Measurements from ENCODE around the gene BRPF3.
"Not testable (repeated sequence)": the region's sequence is repeated elsewhere in the genome, so short reads cannot be mapped to it uniquely, and the experiment has no call there.

BRPF3 gene

DNA sequence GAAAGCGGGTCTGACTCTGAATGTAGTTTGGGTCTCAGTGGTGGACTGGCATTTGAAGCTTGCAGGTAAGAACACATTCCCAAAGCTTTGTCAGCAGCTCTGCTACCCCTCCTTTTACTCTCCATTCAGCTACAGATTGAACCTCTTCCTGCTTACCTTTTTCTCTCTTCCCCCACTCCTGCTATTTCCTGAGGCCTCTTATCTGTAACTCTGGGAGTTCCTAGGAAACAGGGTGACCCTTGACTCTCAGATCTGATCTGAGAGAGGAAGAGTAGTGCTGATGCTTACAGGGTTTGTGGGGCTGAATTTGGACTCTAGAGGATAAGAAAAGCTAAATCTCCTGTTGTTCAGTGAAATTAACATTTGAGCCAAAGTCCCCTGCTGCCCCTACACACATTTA is 21.4 kb downstream of the BRPF3 start:
- H3K36me3 ChIP-seq (ENCODE audit: control insufficient read depth in 2 of 2, insufficient read depth in 1 of 2, low read length in 2 of 2): peaks cover 40 to 95% of the 10 kb centered on the region in 2 experiments
- ChIA-PET POLR2A (no interaction called here), CTCF (interaction anchor here (0.6 to 1.0 kb wide), 3 partner anchors 84 to 608 kb away, joined by 3 to 4 read pairs (median 3); no protein-coding TSS in a partner anchor)
- no peaks in the 10 kb centered on the region for H3K9me3 ChIP-seq (ENCODE audit: control insufficient read depth, insufficient read depth, low read depth, low read length)
- TF ChIP-seq SP2 (tag by site-specific recombination; IDR thresholded peaks at IDR 0.05) (no peak), ZNF211 (tag by site-specific recombination; IDR thresholded peaks at IDR 0.05; ENCODE audit: low read depth) (no peak), SP3 (tag by site-specific recombination; IDR thresholded peaks at IDR 0.05) (no peak), ELK4 (IDR thresholded peaks at IDR 0.05; ENCODE audit: borderline replicate concordance, low read depth, low read length) (no peak), HOXA7 (CRISPR knock-in tag; IDR thresholded peaks at IDR 0.05; ENCODE audit: borderline replicate concordance) (no peak), MZF1 (tag by site-specific recombination; IDR thresholded peaks at IDR 0.05; ENCODE audit: borderline replicate concordance) (no peak), ZNF626 (tag by site-specific recombination; IDR thresholded peaks at IDR 0.05) (no peak), ZNF239 (tag by site-specific recombination; IDR thresholded peaks at IDR 0.05) (no peak), RBAK (tag by site-specific recombination; IDR thresholded peaks at IDR 0.05) (no peak), YY2 (tag by site-specific recombination; IDR thresholded peaks at IDR 0.05) (no peak), ZBTB20 (tag by site-specific recombination; IDR thresholded peaks at IDR 0.05) (no peak), ZNF639 (tag by site-specific recombination; IDR thresholded peaks at IDR 0.05) (no peak), ZNF747 (tag by site-specific recombination; IDR thresholded peaks at IDR 0.05) (no peak), ZNF501 (tag by site-specific recombination; IDR thresholded peaks at IDR 0.05) (no peak), ZBTB8A (tag by site-specific recombination; IDR thresholded peaks at IDR 0.05) (no peak), INSM2 (tag by site-specific recombination; IDR thresholded peaks at IDR 0.05) (no peak), GLI4 (tag by site-specific recombination; IDR thresholded peaks at IDR 0.05) (no peak)
- TF ChIP-seq, protein P1, sequence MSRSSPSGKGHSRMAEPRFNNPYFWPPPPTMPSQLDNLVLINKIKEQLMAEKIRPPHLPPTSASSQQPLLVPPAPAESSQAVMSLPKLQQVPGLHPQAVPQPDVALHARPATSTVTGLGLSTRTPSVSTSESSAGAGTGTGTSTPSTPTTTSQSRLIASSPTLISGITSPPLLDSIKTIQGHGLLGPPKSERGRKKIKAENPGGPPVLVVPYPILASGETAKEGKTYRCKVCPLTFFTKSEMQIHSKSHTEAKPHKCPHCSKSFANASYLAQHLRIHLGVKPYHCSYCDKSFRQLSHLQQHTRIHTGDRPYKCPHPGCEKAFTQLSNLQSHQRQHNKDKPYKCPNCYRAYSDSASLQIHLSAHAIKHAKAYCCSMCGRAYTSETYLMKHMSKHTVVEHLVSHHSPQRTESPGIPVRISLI (tag by site-specific recombination; IDR thresholded peaks at IDR 0.05): no peak
- H3K27ac ChIP-seq (ENCODE audit: extremely low read depth, low read depth, low read length): no peak overlapping the region
- no peaks in the 10 kb centered on the region for H3K4me1 ChIP-seq (ENCODE audit: control insufficient read depth, insufficient read depth, low read length)
- no peak overlapping the region for H3K4me3 ChIP-seq (ENCODE audit: low read depth, low read length)

- ChIA-PET POLR2A (interaction anchor here (0.7 kb wide), 1 partner anchor 10 kb away, joined by 5 read pairs; no protein-coding TSS in a partner anchor), CTCF (interaction anchor here (0.6 to 1.0 kb wide), 3 partner anchors 84 to 422 kb away, joined by 3 to 5 read pairs (median 3); no protein-coding TSS in a partner anchor)
- not testable (repeated sequence) for H3K27ac ChIP-seq (ENCODE audit: extremely low read depth, low read depth, low read length); H3K4me1 ChIP-seq (ENCODE audit: control insufficient read depth, insufficient read depth, low read length); H3K9me3 ChIP-seq (ENCODE audit: control insufficient read depth, insufficient read depth, low read depth, low read length); H3K4me3 ChIP-seq (ENCODE audit: low read depth, low read length)
- H3K36me3 ChIP-seq (ENCODE audit: control insufficient read depth in 2 of 2, insufficient read depth in 1 of 2, low read length in 2 of 2): peaks cover 41 to 95% of the 10 kb centered on the region in 2 experiments
These were observed 22.0 kb downstream of the BRPF3 start for GRCh38 chr6:36218516-36218915.

GRCh38 chr6:36219081-36219480 is 22.5 kb downstream of the BRPF3 start:
- Histone ChIP-seq H3K27ac (ENCODE audit: extremely low read depth, low read depth, low read length) (no peak overlapping the region), H3K36me3 (ENCODE audit: control insufficient read depth in 2 of 2, insufficient read depth in 1 of 2, low read length in 2 of 2) (peaks cover 44 to 93% of the 10 kb centered on the region in 2 experiments), H3K4me1 (ENCODE audit: control insufficient read depth, insufficient read depth, low read length) (no peaks in the 10 kb centered on the region), H3K9me3 (ENCODE audit: control insufficient read depth, insufficient read depth, low read depth, low read length) (no peaks in the 10 kb centered on the region), H3K4me3 (ENCODE audit: low read depth, low read length) (no peak overlapping the region)
- POLR2A ChIA-PET: no interaction called here
- CTCF ChIA-PET: interaction anchor here (0.6 kb wide), 1 partner anchor 423 kb away, joined by 5 read pairs; no protein-coding TSS in a partner anchor
- TF ChIP-seq ZNF510 (tag by site-specific recombination; IDR thresholded peaks at IDR 0.05; ENCODE audit: insufficient replicate concordance): no peak
- TF ChIP-seq ZBTB48 (tag by site-specific recombination; IDR thresholded peaks at IDR 0.05): no peak
- TF ChIP-seq ZNF132 (tag by site-specific recombination; IDR thresholded peaks at IDR 0.05; ENCODE audit: borderline replicate concordance): no peak
- no peak for TF ChIP-seq ZNF341 (tag by site-specific recombination; IDR thresholded peaks at IDR 0.05; ENCODE audit: low read depth)
- TF ChIP-seq ZNF549 (tag by site-specific recombination; IDR thresholded peaks at IDR 0.05): no peak
- TF ChIP-seq ZNF639 (tag by site-specific recombination; IDR thresholded peaks at IDR 0.05): no peak
- TF ChIP-seq HOXC10 (CRISPR knock-in tag; IDR thresholded peaks at IDR 0.05): no peak
- TF ChIP-seq MZF1 (tag by site-specific recombination; IDR thresholded peaks at IDR 0.05; ENCODE audit: borderline replicate concordance): no peak
- no peak for TF ChIP-seq ZNF112 (tag by site-specific recombination; IDR thresholded peaks at IDR 0.05)
- TF ChIP-seq ZNF830 (tag by site-specific recombination; IDR thresholded peaks at IDR 0.05; ENCODE audit: low read depth): no peak
- no peak for TF ChIP-seq ZNF202 (tag by site-specific recombination; IDR thresholded peaks at IDR 0.05; ENCODE audit: borderline replicate concordance)

Measured in HEK293 (cell line).